Ascending aorta (tissue), 2 donors: Measurements from ENCODE around the gene ADAMTS16. TPM values are rescaled to one million over a fixed set of nuclear protein-coding genes. Genes with fewer than 3 reads are reported as not detected.

Experiments
- DNase-seq, 2 donors: peaks; one replicate each; pipeline ENCODE4 v3.0.0-alpha.2; 2019; ENCODE audit warnings: low spot score in 2 of 2
- H3K27ac ChIP-seq, 2 donors: fragments of 200-600 bp; sonication (generic); one replicate each; pipeline ENCODE4 v1.5.1; 2016 to 2017; ENCODE audit warnings: mild to moderate bottlenecking in 1 of 2
- H3K27me3 ChIP-seq: fragments of 200-600 bp; sonication (generic); one replicate; pipeline ENCODE4 v1.5.1; 2017
- H3K36me3 ChIP-seq, 2 donors: fragments of 200-600 bp; sonication (generic); one replicate each; pipeline ENCODE4 v1.5.1; 2016
- H3K4me1 ChIP-seq, 2 donors: fragments of 200-600 bp; sonication (generic); one replicate each; pipeline ENCODE4 v1.5.1; 2016 to 2017; ENCODE audit warnings: mild to moderate bottlenecking in 1 of 2
- H3K4me3 ChIP-seq, 2 donors: fragments of 200-600 bp; sonication (generic); one replicate each; pipeline ENCODE4 v1.5.1; 2016 to 2017; ENCODE audit warnings: mild to moderate bottlenecking in 1 of 2
- H3K9me3 ChIP-seq, 2 donors: fragments of 200-600 bp; sonication (generic); one replicate each; pipeline ENCODE4 v1.5.1; 2016
- intact Hi-C: fragments of 100-400 bp; cut with DNase I; formaldehyde crosslinking; loops from one replicate; pipeline ENCODE4 v1.15.1; 2023
- total RNA-seq: library from RNA; depleted of rRNA; stranded (reverse); fragments of >200 nt; gene quantifications from one replicate; pipeline ENCODE4 v1.1.0, GENCODE V29; 2016
- TF ChIP-seq, protein P1 (sequence below), 3 experiments: fragments of 200-600 bp in 2 of 3; fragments of 450-650 bp in 1 of 3; sonication (generic) in 2 of 3; IDR thresholded peaks; one replicate each; pipeline ENCODE4 v1.5.1; 2016 to 2019; ENCODE audit warnings: antibody characterized with exemption in 3 of 3, mild to moderate bottlenecking in 1 of 3, moderate library complexity in 1 of 3

The ADAMTS16 gene
- total RNA-seq, 1 donor from 2014 or later, result 1.6 TPM

DNA sequence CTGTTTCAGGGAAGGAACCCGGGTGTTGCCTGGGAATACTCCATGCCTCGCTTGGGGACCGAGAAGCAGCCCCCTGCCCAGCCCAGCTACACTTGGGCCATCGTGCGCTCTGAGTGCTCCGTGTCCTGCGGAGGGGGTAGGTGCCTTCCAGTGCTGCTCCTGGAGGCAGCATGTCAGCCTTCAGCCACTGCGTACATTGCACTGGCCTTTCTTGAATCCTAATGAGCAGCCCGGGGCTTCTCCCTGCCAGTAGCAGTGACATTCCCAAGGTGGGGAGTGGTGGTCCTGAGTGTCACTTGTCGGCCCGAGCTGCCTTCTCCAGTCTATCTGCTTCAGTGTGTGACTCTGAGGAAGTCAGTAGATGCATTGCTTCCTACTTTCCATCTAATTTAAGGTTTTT lies 101.9 kb downstream of the ADAMTS16 start:
- Histone ChIP-seq H3K36me3 (no peaks in the 10 kb centered on the region), H3K4me3 (no peak overlapping the region), H3K27ac (no peak overlapping the region), H3K9me3 (no peaks in the 10 kb centered on the region), H3K4me1 (no peaks in the 10 kb centered on the region), H3K27me3 (no peaks in the 10 kb centered on the region)
- TF ChIP-seq, protein P1, sequence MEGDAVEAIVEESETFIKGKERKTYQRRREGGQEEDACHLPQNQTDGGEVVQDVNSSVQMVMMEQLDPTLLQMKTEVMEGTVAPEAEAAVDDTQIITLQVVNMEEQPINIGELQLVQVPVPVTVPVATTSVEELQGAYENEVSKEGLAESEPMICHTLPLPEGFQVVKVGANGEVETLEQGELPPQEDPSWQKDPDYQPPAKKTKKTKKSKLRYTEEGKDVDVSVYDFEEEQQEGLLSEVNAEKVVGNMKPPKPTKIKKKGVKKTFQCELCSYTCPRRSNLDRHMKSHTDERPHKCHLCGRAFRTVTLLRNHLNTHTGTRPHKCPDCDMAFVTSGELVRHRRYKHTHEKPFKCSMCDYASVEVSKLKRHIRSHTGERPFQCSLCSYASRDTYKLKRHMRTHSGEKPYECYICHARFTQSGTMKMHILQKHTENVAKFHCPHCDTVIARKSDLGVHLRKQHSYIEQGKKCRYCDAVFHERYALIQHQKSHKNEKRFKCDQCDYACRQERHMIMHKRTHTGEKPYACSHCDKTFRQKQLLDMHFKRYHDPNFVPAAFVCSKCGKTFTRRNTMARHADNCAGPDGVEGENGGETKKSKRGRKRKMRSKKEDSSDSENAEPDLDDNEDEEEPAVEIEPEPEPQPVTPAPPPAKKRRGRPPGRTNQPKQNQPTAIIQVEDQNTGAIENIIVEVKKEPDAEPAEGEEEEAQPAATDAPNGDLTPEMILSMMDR (IDR thresholded peaks at IDR 0.05), result no peak
- intact Hi-C loops, result no loop called here
- DNase-seq, result no peak

DNA sequence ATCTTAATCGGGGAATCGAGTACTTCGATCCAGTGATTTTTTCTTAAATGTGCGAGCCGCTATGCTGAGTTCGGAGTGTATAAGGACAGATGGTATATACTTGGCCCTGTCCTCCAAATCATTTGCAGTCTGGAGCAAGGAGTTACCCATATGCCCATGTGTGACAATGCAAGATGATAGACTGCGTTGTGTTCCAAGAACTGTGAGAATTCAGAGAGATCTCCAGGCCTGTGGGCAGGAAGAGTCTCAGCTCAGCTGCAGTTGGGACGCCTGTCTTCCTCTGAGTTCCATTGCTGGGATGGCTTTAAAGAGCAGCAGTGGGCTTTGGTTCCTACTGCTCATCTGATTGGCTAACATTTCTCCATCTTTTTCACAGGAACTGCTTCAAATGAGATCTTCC lies 106.6 kb downstream of the ADAMTS16 start:
- no peak for DNase-seq
- TF ChIP-seq, protein P1 (IDR thresholded peaks at IDR 0.05), result no peak
- intact Hi-C loops, result no loop called here

DNA sequence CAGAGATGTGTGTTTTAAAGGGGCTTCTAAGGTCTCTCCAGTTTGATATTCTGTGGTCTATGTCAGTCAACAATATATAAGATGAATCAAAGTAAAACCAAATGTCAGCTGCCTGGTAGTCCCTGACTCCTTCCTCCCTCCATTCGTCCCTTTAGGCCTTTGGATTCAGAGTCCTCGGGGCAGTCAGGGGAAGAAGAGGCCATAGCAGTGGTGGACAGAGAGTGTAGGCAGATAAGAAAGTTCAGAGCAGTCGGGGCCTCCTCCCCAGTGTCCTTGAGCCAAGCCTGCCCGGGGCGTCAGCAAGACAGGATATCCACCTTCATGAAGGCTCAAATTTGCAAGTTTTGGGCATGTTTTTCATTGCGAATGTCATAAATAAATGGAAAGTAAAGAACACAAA lies 110.6 kb downstream of the ADAMTS16 start:
- TF ChIP-seq, protein P1 (IDR thresholded peaks at IDR 0.05), result no peak
- intact Hi-C loops, result no loop called here
- no peak overlapping the region for H3K27ac ChIP-seq
- H3K9me3 ChIP-seq, result no peaks in the 10 kb centered on the region
- DNase-seq, result no peak
- H3K4me1 ChIP-seq, result no peaks in the 10 kb centered on the region
- H3K27me3 ChIP-seq, result no peaks in the 10 kb centered on the region
- no peaks in the 10 kb centered on the region for H3K36me3 ChIP-seq
- H3K4me3 ChIP-seq, result no peak overlapping the region

More for the DNA sequence above, 106.6 kb downstream of the ADAMTS16 start:
- Histone ChIP-seq H3K36me3 (no peaks in the 10 kb centered on the region), H3K4me3 (no peak overlapping the region), H3K27ac (no peak overlapping the region), H3K27me3 (no peaks in the 10 kb centered on the region), H3K4me1 (no peaks in the 10 kb centered on the region), H3K9me3 (no peaks in the 10 kb centered on the region)

DNA sequence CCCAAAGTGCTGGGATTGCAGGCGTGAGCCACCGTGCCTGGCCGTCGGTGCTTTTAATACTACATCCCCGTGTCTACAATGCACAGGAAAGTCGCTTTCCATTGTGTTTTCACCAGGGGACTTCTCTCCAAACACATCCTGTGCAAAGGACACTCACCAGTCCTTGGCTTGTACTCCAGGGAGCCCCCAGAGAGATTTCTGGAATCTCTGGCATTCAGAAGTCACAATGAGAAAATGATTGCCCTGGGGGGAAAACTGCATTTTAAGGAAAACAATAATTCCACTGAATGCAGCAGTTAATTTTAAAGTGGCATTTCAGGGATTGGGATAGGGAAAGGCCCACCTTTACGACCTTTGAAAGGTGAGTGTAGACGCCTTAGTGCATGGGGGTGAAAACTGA lies 112.0 kb downstream of the ADAMTS16 start:
- Histone ChIP-seq H3K27me3 (no peaks in the 10 kb centered on the region), H3K9me3 (no peaks in the 10 kb centered on the region), H3K36me3 (no peaks in the 10 kb centered on the region), H3K27ac (no peak overlapping the region), H3K4me3 (no peak overlapping the region), H3K4me1 (no peaks in the 10 kb centered on the region)
- TF ChIP-seq, protein P1 (IDR thresholded peaks at IDR 0.05), result no peak
- no peak for DNase-seq
- intact Hi-C loops, result no loop called here

DNA sequence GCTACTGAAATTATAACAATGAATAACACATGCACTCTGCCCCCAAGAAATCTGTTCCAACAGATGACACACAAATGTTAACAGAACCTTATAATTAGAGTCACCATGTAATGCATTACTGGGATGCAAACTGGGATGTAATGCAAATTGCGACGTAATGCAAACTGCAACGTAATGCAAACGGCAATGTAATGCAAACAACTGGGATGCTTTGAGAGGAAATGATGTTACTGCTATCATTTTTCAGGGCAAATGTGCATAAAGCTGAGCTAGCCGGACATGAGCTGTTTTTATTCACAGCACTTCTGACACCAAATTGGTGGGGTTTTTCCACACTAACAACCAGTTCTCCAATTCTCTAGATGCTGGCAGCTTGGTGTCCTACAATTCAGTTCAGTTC lies 117.2 kb downstream of the ADAMTS16 start:
- no peaks in the 10 kb centered on the region for H3K4me1 ChIP-seq
- no peak for DNase-seq
- H3K27me3 ChIP-seq, result no peaks in the 10 kb centered on the region
- no peak overlapping the region for H3K4me3 ChIP-seq
- no peaks in the 10 kb centered on the region for H3K9me3 ChIP-seq
- no peak overlapping the region for H3K27ac ChIP-seq
- intact Hi-C loops, result no loop called here
- no peaks in the 10 kb centered on the region for H3K36me3 ChIP-seq
- TF ChIP-seq, protein P1 (IDR thresholded peaks at IDR 0.05), result no peak

DNA sequence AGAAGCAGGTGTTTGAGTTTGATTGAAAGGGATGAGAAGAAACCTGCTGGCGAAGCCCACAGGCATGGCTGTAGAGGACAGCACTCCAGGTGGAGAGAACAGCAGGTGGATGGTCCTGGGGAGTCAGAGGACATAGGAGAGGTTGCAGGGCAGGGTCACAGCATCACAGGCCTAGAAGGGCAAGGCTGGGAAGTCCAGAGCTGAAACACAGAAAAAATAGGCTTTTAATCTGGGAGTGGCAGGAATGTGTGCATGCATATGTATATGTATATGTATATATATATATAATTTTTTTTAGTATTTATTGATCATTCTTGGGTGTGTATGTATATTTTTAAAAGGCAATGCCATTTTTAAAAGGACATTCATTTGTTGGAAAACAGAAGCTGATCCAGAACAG lies 118.4 kb downstream of the ADAMTS16 start:
- no peaks in the 10 kb centered on the region for H3K36me3 ChIP-seq
- TF ChIP-seq, protein P1 (IDR thresholded peaks at IDR 0.05), result no peak
- no peak overlapping the region for H3K27ac ChIP-seq
- intact Hi-C loops, result no loop called here
- H3K9me3 ChIP-seq, result no peaks in the 10 kb centered on the region
- no peak overlapping the region for H3K4me3 ChIP-seq
- no peaks in the 10 kb centered on the region for H3K4me1 ChIP-seq
- no peaks in the 10 kb centered on the region for H3K27me3 ChIP-seq
- no peak for DNase-seq
